HEK293 (cell line): Measurements from ENCODE around the gene PHF10.
A peak's percentile ranks its signal among the peaks of the same experiment; 100 is the strongest.

Experiments used
- HOXC10 ChIP-seq: sonication (generic); formaldehyde crosslinking; IDR thresholded peaks from 2 replicates; pipeline ENCODE4 v1.8.1; 2023; ENCODE audit warnings: mild to moderate bottlenecking, missing genetic modification reagents
- HOXD13 ChIP-seq: sonication (generic); formaldehyde crosslinking; IDR thresholded peaks from 2 replicates; pipeline ENCODE4 v1.8.0; 2022; ENCODE audit warnings: missing genetic modification reagents, borderline replicate concordance
- KLF16 ChIP-seq: fragments of 450-650 bp; formaldehyde crosslinking; IDR thresholded peaks from 2 replicates; pipeline ENCODE4 v1.5.1; 2017; ENCODE audit warnings: missing biosample characterization, missing genetic modification characterization
- PRDM1 ChIP-seq: fragments of 450-650 bp; formaldehyde crosslinking; IDR thresholded peaks from 2 replicates; pipeline ENCODE4; 2016; ENCODE audit warnings: missing biosample characterization, missing genetic modification characterization
- REPIN1 ChIP-seq: fragments of 450-650 bp; formaldehyde crosslinking; IDR thresholded peaks from 2 replicates; pipeline ENCODE4 v1.5.1; 2017; ENCODE audit warnings: missing biosample characterization, missing genetic modification characterization, low read depth
- SP7 ChIP-seq: fragments of 450-650 bp; formaldehyde crosslinking; IDR thresholded peaks from 2 replicates; pipeline ENCODE4 v1.5.1; 2016; ENCODE audit warnings: missing biosample characterization, missing genetic modification characterization
- ZBTB20 ChIP-seq: fragments of 450-650 bp; formaldehyde crosslinking; IDR thresholded peaks from 2 replicates; pipeline ENCODE4 v1.5.1; 2016; ENCODE audit warnings: missing biosample characterization, missing genetic modification characterization
- ZNF157 ChIP-seq: fragments of 450-650 bp; formaldehyde crosslinking; IDR thresholded peaks from 2 replicates; pipeline ENCODE4 v1.5.1; 2016; ENCODE audit warnings: missing biosample characterization, missing genetic modification characterization
- ZNF221 ChIP-seq: fragments of 450-650 bp; formaldehyde crosslinking; IDR thresholded peaks from 2 replicates; pipeline ENCODE4 v1.5.1; 2017; ENCODE audit warnings: missing biosample characterization, missing genetic modification characterization, borderline replicate concordance
- ZNF248 ChIP-seq: fragments of 450-650 bp; formaldehyde crosslinking; IDR thresholded peaks from 2 replicates; pipeline ENCODE4 v1.5.1; 2017; ENCODE audit warnings: missing biosample characterization, missing genetic modification characterization
- ZNF274 ChIP-seq, 2 experiments: fragments of 200-500 bp in 1 of 2; fragments of 450-650 bp in 1 of 2; sonication (Bioruptor generic) in 1 of 2; formaldehyde crosslinking in 1 of 2; IDR thresholded peaks; 2 replicates each; pipeline versions ENCODE4 v1.5.1 to v1.6.1; 2014 to 2016; ENCODE audit warnings: borderline replicate concordance in 1 of 2, inconsistent platforms in 1 of 2, low read length in 1 of 2, missing biosample characterization in 1 of 2, missing genetic modification characterization in 1 of 2
- ZNF292 ChIP-seq: fragments of 450-650 bp; formaldehyde crosslinking; IDR thresholded peaks from 2 replicates; pipeline ENCODE4 v1.5.1; 2016; ENCODE audit warnings: low read depth, missing biosample characterization, missing genetic modification characterization, borderline replicate concordance
- ZNF335 ChIP-seq: fragments of 450-650 bp; formaldehyde crosslinking; conservative IDR thresholded peaks from 2 replicates; pipeline ENCODE4 v1.5.1; 2016; ENCODE audit warnings: missing biosample characterization, missing genetic modification characterization
- ZNF341 ChIP-seq: fragments of 450-650 bp; formaldehyde crosslinking; IDR thresholded peaks from 2 replicates; pipeline ENCODE4; 2016; ENCODE audit warnings: low read depth, missing biosample characterization, missing genetic modification characterization
- ZNF548 ChIP-seq: fragments of 450-650 bp; formaldehyde crosslinking; IDR thresholded peaks from 2 replicates; pipeline ENCODE4 v1.5.1; 2016; ENCODE audit warnings: missing biosample characterization, missing genetic modification characterization
- ZNF561 ChIP-seq: fragments of 450-650 bp; IDR thresholded peaks from 2 replicates; pipeline ENCODE4 v1.5.1; 2018; ENCODE audit warnings: missing biosample characterization, missing genetic modification characterization, borderline replicate concordance
- ZNF658 ChIP-seq: fragments of 450-650 bp; formaldehyde crosslinking; IDR thresholded peaks from 2 replicates; pipeline ENCODE4; 2016; ENCODE audit warnings: missing biosample characterization, missing genetic modification characterization
- ZNF660 ChIP-seq: fragments of 450-650 bp; IDR thresholded peaks from 2 replicates; pipeline ENCODE4 v1.5.1; 2018; ENCODE audit warnings: missing biosample characterization, mild to moderate bottlenecking, missing genetic modification characterization
- ZNF768 ChIP-seq: fragments of 450-650 bp; formaldehyde crosslinking; IDR thresholded peaks from 2 replicates; pipeline ENCODE4 v1.5.1; 2018; ENCODE audit warnings: missing biosample characterization, mild to moderate bottlenecking, missing genetic modification characterization
- TF ChIP-seq, protein P1 (sequence below): fragments of 450-650 bp; formaldehyde crosslinking; IDR thresholded peaks from 2 replicates; pipeline ENCODE4 v1.5.1; 2016; ENCODE audit warnings: missing biosample characterization, missing genetic modification characterization, borderline replicate concordance
- TF ChIP-seq, protein P2 (sequence below): sonication (generic); formaldehyde crosslinking; IDR thresholded peaks from 2 replicates; pipeline ENCODE4 v1.8.1; 2022; ENCODE audit warnings: mild to moderate bottlenecking, moderate library complexity, missing genetic modification reagents
- TF ChIP-seq, protein P3 (sequence below): fragments of 450-650 bp; formaldehyde crosslinking; IDR thresholded peaks from 2 replicates; pipeline ENCODE4 v1.5.1; 2016; ENCODE audit warnings: missing biosample characterization, missing genetic modification characterization
- TF ChIP-seq, protein P4 (sequence below): fragments of 450-650 bp; formaldehyde crosslinking; IDR thresholded peaks from 2 replicates; pipeline ENCODE4 v1.5.1; 2016; ENCODE audit warnings: missing biosample characterization, missing genetic modification characterization, borderline replicate concordance
- TF ChIP-seq, protein P5 (sequence below): fragments of 450-650 bp; formaldehyde crosslinking; IDR thresholded peaks from 2 replicates; pipeline ENCODE4 v1.5.1; 2017; ENCODE audit warnings: missing biosample characterization, missing genetic modification characterization

PHF10 gene

DNA sequence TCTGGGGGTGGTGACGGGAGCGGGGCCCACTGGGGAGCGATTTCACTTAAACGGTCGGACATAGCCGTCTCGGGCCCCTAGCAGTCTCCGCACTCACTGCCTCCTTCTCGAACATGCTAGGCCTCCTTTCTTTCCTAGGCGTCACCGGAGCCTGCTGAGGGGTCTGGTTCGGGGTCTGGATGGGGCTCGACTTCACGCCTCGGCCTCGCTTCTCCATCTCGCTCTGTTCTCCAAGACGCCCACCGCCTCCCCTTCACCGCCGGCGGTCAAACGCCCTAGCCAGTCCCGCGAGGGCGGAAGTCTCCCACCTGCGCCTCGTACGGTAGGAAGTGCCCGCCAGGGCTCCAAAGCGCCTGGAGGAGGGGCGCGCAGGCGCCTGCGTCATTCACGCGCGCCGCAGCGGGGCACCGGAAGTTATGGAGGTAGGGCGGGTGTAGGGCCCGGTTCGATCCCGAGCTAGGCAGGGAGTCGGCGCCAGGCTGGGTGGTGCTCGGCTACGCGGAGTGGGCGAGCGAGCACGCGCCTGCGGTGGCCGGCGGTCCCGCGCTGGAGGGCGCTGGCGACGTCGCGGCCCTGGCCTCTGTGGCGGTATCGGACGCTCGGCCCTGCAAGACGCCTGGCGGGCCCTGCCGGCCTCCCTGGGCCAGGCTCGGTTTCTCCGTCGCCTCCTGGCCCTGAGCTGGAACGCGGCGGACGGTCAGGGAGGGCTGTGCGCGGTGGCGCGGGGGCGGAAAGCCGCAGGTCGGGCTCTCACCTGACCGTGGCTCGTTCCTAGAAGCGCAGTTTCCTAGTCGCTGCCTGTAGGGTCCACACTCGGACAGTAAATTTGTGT is 27.2 kb upstream of the PHF10 start, which contains the start of the genes DYNLT2 and ERMARD (continued):
- TF ChIP-seq, protein P1, sequence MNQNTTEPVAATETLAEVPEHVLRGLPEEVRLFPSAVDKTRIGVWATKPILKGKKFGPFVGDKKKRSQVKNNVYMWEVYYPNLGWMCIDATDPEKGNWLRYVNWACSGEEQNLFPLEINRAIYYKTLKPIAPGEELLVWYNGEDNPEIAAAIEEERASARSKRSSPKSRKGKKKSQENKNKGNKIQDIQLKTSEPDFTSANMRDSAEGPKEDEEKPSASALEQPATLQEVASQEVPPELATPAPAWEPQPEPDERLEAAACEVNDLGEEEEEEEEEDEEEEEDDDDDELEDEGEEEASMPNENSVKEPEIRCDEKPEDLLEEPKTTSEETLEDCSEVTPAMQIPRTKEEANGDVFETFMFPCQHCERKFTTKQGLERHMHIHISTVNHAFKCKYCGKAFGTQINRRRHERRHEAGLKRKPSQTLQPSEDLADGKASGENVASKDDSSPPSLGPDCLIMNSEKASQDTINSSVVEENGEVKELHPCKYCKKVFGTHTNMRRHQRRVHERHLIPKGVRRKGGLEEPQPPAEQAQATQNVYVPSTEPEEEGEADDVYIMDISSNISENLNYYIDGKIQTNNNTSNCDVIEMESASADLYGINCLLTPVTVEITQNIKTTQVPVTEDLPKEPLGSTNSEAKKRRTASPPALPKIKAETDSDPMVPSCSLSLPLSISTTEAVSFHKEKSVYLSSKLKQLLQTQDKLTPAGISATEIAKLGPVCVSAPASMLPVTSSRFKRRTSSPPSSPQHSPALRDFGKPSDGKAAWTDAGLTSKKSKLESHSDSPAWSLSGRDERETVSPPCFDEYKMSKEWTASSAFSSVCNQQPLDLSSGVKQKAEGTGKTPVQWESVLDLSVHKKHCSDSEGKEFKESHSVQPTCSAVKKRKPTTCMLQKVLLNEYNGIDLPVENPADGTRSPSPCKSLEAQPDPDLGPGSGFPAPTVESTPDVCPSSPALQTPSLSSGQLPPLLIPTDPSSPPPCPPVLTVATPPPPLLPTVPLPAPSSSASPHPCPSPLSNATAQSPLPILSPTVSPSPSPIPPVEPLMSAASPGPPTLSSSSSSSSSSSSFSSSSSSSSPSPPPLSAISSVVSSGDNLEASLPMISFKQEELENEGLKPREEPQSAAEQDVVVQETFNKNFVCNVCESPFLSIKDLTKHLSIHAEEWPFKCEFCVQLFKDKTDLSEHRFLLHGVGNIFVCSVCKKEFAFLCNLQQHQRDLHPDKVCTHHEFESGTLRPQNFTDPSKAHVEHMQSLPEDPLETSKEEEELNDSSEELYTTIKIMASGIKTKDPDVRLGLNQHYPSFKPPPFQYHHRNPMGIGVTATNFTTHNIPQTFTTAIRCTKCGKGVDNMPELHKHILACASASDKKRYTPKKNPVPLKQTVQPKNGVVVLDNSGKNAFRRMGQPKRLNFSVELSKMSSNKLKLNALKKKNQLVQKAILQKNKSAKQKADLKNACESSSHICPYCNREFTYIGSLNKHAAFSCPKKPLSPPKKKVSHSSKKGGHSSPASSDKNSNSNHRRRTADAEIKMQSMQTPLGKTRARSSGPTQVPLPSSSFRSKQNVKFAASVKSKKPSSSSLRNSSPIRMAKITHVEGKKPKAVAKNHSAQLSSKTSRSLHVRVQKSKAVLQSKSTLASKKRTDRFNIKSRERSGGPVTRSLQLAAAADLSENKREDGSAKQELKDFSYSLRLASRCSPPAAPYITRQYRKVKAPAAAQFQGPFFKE (tag by site-specific recombination), result no peak
- no peak for TF ChIP-seq ZNF658 (tag by site-specific recombination)
- TF ChIP-seq ZNF660 (tag by site-specific recombination), result peak; percentile 48; the same call in 1 of the 2 replicates
- peak; percentile 84 for TF ChIP-seq ZBTB20
- no peak for TF ChIP-seq ZNF248 (tag by site-specific recombination)
- TF ChIP-seq, protein P2, sequence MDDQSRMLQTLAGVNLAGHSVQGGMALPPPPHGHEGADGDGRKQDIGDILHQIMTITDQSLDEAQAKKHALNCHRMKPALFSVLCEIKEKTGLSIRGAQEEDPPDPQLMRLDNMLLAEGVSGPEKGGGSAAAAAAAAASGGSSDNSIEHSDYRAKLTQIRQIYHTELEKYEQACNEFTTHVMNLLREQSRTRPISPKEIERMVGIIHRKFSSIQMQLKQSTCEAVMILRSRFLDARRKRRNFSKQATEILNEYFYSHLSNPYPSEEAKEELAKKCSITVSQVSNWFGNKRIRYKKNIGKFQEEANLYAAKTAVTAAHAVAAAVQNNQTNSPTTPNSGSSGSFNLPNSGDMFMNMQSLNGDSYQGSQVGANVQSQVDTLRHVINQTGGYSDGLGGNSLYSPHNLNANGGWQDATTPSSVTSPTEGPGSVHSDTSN (CRISPR knock-in tag), result peak; percentile 95
- no peak for TF ChIP-seq ZNF157 (tag by site-specific recombination)
- peak; percentile 72 for TF ChIP-seq HOXD13 (CRISPR knock-in tag)
- TF ChIP-seq KLF16, result peak; percentile 74; the same call in 1 of the 2 replicates
- peak; percentile 71 for TF ChIP-seq SP7 (tag by site-specific recombination)
- no peak for TF ChIP-seq PRDM1 (tag by site-specific recombination)
- TF ChIP-seq, protein P3, sequence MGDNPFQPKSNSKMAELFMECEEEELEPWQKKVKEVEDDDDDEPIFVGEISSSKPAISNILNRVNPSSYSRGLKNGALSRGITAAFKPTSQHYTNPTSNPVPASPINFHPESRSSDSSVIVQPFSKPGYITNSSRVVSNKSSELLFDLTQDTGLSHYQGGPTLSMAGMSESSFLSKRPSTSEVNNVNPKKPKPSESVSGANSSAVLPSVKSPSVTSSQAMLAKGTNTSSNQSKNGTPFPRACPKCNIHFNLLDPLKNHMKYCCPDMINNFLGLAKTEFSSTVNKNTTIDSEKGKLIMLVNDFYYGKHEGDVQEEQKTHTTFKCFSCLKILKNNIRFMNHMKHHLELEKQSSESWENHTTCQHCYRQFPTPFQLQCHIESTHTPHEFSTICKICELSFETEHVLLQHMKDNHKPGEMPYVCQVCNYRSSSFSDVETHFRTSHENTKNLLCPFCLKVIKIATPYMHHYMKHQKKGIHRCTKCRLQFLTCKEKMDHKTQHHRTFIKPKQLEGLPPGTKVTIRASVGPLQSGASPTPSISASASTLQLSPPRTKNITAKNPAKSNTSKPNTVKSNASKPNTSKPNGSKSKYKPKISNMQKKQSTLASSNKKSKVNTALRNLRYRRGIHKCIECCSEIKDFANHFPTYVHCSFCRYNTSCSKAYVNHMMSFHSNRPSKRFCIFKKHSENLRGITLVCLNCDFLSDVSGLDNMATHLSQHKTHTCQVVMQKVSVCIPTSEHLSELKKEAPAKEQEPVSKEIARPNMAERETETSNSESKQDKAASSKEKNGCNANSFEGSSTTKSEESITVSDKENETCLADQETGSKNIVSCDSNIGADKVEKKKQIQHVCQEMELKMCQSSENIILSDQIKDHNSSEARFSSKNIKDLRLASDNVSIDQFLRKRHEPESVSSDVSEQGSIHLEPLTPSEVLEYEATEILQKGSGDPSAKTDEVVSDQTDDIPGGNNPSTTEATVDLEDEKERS (tag by site-specific recombination), result no peak
- TF ChIP-seq ZNF221 (tag by site-specific recombination), result no peak
- no peak for TF ChIP-seq HOXC10 (CRISPR knock-in tag)
- TF ChIP-seq ZNF548 (tag by site-specific recombination), result no peak
- no peak for TF ChIP-seq ZNF341 (tag by site-specific recombination)
- TF ChIP-seq, protein P4, sequence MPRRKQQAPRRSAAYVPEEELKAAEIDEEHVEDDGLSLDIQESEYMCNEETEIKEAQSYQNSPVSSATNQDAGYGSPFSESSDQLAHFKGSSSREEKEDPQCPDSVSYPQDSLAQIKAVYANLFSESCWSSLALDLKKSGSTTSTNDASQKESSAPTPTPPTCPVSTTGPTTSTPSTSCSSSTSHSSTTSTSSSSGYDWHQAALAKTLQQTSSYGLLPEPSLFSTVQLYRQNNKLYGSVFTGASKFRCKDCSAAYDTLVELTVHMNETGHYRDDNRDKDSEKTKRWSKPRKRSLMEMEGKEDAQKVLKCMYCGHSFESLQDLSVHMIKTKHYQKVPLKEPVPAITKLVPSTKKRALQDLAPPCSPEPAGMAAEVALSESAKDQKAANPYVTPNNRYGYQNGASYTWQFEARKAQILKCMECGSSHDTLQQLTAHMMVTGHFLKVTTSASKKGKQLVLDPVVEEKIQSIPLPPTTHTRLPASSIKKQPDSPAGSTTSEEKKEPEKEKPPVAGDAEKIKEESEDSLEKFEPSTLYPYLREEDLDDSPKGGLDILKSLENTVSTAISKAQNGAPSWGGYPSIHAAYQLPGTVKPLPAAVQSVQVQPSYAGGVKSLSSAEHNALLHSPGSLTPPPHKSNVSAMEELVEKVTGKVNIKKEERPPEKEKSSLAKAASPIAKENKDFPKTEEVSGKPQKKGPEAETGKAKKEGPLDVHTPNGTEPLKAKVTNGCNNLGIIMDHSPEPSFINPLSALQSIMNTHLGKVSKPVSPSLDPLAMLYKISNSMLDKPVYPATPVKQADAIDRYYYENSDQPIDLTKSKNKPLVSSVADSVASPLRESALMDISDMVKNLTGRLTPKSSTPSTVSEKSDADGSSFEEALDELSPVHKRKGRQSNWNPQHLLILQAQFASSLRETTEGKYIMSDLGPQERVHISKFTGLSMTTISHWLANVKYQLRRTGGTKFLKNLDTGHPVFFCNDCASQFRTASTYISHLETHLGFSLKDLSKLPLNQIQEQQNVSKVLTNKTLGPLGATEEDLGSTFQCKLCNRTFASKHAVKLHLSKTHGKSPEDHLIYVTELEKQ (tag by site-specific recombination), result no peak
- peak; percentile 56 for TF ChIP-seq ZNF335 (tag by site-specific recombination)
- TF ChIP-seq ZNF561 (tag by site-specific recombination), result peak; percentile 76
- no peak for TF ChIP-seq ZNF274 (IDR thresholded peaks at IDR 0.05; ENCODE audit: low read length)
- TF ChIP-seq ZNF274 (tag by site-specific recombination; IDR thresholded peaks at IDR 0.05; ENCODE audit: borderline replicate concordance), result no peak
- no peak for TF ChIP-seq REPIN1 (tag by site-specific recombination)
- TF ChIP-seq ZNF292 (tag by site-specific recombination), result no peak
- TF ChIP-seq, protein P5, sequence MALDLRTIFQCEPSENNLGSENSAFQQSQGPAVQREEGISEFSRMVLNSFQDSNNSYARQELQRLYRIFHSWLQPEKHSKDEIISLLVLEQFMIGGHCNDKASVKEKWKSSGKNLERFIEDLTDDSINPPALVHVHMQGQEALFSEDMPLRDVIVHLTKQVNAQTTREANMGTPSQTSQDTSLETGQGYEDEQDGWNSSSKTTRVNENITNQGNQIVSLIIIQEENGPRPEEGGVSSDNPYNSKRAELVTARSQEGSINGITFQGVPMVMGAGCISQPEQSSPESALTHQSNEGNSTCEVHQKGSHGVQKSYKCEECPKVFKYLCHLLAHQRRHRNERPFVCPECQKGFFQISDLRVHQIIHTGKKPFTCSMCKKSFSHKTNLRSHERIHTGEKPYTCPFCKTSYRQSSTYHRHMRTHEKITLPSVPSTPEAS (tag by site-specific recombination), result no peak
- no peak for TF ChIP-seq ZNF768 (tag by site-specific recombination)
